OCI-M1 (cell line): ENCODE data around the gene ENPP6.
"Not testable (repeated sequence)": the region's sequence is repeated elsewhere in the genome, so short reads cannot be mapped to it uniquely, and the experiment has no call there.

ENCODE experiments used
- DNase-seq: peaks from one replicate; lab custom pipeline; 2025; lab: John Stamatoyannopoulos, UW

Gene ENPP6

DNA sequence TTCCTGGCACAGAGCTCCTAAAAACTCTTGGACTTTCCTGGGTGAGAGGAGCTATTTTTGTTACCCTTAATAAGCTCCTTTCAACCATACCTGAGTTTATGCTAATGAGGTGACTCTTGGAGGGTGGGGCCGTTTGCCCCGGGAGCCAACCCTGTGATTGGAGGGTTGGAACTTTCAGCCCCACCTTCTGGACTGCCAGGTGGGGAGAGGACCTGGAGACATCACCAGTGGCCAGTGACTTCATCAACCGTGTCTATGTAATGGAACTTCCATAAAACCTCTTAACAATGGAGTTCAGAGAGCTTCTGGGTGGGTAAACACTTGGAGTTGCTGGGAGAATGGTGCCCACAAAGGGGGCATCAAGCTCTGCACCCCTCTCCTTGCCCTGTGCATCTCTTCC, 17.9 kb upstream of the ENPP6 start:
- no peak for DNase-seq

DNA sequence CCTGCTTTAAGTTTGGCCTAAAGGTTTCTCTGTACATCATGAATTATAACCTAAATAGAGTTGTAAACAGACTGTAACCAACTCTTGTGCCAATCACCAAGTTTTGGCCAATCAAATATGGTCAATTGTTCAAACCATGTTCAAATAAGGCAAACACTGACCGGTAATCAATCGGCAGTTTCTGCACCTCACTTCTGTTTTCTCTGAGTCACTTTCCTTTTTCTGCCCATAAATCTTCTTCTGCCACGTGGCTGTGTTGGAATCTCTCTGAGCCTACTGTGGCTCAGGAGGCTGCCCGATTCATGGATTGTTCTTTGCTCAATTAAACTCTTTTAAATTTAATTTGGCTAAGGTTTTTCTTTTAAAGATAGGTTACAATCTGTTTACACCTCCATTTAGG, 16.5 kb upstream of the ENPP6 start:
- no peak for DNase-seq

DNA sequence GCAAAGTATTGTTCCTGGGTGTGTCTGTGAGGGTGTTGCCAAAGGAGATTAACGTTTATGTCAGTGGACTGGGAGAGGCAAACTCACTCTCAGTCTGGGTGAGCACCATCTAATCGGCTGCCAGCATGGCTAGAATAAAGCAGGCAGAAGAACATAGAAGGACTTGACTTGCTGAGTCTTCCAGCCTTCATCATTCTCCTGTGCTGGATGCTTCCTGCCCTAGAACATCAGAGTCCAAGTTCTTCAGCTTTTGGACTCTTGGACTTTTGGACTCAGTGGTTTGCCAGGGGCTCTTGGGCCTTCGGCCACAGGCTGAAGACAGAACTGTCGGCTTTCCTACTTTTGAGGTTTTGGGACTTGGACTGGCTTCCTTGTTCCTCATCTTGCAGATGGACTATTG, 15.3 kb upstream of the ENPP6 start:
- no peak for DNase-seq

DNA sequence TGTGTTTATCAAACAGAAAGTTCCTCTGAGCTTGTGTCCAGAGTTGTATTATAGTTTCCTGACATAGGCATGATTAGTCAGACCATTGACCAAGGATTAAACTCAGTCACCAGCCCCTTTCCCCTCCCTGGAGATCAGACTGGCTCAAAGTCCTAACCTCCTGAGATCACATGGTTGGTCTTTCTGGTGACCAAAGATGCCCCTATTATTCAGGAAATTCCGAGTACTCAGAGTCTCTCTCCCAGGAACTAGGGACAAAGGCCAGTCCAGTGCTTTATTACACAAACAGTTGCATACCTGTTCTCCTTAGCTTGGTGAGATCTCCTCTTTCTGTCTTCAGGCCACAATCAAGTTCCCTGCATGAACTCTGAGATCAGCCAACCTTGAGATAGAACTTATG, 14.5 kb upstream of the ENPP6 start:
- no peak for DNase-seq

DNA sequence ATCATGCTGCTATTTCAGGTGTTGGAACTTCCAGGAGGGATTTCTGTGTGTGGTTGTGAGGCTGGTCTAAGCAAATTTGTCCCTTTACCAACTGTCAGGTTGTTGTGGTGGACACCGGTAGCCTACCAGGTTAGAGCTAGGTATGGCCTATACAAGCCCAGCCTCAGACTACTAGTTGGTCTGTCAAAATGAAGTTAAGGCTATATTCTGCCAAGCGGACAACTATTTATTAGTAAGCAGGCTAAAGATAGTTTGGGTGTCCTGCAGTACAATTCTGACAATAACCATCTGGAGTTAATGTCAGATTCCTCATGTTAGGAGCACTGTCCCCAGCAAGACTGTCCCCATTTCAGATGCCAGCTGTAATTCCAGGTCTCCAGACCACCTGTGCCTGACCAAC, 13.9 kb upstream of the ENPP6 start:
- no peak for DNase-seq

DNA sequence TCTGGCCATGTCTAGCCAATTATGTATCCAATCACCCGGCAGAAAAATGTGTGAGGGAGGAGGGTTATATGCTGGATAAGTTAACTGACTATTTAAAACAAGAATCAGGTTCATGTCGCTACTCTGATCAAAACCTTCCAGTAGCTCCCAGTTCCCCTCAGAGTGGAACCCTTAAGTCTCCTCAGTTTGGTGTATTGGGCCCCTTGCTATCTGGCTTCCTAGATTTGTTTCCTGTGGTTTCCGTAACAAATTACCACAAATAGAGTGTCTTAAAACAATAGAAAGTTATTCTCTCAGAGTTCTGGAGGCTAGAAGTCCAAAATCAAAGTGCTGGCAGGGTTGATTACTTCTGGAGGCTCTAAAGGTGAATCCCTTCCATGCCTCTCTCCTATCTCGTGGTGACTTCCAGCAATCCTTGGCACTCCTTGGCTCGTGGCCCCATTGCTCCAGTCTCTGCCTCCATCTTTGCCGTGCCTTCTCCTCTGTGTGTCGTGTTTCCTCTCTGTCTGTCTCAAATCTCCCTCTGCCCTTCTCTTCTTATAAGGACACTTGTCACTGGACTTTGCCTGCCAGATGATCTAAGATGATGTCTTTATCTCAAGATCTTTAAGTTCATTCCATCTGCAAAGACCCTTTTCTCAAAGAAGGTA, 10.5 kb upstream of the ENPP6 start:
- DNase-seq = no peak

DNA sequence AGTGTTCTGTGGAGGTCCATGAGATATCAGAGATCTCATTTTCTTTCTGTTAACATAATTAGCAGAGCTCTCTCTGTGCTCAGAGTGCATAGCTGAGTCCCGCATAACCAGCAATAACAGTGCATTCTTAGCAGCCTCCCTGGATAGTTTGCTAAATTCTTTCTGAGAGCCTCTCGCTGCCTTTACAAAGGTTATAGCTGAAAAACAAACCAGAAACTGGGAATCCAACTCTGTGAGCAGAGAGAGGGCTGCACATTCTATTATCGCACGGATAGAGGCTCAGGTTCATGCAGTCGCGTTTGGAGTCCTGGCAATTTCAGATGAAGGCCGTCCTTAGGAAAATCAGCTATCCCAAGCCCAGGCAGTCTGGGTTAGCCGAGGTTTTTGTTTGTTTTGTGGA, 1.2 kb downstream of the ENPP6 start:
- no peak for DNase-seq

DNA sequence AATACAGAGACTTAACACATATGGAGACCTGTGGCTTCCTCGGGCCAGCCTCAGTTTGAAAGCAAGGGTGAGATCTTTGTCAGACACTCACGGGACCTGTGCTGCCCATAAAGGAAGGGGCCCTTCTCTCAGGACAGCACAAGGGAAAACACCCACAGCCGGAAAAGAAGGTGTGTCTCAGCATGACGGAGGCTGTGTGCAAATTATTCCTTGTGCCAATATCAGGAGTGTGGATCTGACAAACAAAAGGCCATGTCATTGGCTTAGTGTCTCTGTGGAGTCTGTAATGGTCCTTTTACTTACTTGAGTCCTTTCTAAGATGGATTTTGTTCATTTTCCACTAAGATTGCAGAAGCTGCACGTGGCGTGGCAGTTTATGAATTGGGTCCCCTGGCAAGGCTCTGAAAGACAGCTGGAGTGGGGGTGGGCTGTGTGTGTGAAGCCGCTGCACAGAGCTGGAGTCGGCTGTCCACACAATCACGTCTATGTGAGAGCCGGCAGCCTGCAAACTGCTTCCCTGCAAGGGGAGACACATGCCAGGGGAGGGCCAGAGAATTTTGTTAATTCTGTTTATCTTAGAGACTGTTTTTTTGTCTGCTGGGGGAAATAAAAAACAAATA, 1.9 kb downstream of the ENPP6 start:
- DNase-seq = no peak

DNA sequence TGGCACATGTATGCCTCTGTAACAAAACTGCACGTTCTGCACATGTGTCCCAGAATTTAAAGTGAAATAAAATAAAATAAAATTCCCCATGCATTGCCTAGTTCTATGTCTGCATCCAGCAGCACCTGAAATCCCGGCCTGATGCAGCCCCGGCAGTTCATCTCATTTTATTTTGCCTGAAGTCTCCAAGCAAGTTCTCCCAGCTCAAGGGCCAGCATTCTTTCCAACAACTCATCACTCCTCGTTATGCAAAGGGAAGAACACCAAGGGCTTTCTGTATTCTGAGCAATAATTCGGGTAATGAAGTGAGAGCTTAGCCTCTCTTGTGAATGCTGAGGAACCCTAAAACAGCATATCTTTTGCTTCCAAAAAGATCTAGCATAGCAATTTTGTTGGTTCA, 2.7 kb downstream of the ENPP6 start:
- DNase-seq = no peak

DNA sequence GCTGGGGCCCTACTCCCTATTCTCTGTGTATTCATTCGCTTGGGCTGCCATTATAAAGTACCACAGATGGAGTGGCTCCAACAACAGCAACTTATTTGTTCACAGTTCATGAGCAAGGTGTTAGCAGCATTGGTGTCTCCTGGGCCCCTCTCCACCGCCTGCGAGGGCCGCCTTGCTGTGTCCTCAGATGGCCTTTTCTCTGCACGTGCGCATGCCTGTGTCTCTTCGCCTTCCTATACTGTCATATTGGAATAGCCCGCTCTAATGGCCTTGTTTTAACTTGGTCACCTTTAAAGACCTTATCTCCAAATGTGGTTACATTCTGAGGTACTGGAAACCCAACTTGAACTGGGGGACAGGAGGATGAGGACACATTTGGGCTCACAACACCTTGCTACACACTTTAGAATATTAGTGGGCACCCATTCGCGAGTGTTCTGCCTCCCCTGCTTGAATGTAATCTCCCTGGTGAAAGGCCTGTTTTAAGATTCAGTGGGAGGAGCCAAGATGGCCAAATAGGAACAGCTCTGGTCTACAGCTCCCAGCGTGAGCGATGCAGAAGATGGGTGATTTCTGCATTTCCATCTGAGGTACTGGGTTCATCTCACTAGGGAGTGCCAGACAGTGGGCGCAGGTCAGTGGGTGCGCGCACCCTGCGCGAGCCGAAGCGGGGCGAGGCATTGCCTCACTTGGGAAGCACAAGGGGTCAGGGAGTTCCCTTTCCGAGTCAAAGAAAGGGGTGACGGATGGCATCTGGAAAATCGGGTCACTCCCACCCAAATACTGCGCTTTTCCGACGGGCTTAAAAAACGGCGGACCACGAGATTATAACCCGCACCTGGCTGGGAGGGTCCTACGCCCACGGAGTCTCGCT, 9.7 kb downstream of the ENPP6 start:
- DNase-seq = not testable (repeated sequence)

DNA sequence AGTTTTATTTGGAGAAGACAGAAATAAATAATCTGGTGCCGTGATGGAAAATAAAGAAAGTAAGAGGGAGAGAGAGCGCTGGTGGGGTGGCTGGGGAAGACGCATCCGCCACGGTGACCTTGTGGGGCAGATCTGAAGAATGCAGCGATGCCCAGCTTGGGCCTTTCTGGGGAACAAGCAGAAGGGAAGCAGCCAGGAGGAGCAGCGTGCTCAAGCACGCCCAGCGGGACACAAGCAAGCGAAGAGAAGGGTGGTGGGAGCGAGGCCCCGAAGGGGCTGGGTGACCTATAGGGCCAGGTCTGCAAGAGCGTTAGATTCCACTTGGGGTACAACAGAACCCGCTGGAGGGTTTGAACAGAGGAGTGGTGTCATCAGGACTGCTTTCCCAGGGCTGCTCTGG, 12.4 kb downstream of the ENPP6 start:
- DNase-seq = no peak

DNA sequence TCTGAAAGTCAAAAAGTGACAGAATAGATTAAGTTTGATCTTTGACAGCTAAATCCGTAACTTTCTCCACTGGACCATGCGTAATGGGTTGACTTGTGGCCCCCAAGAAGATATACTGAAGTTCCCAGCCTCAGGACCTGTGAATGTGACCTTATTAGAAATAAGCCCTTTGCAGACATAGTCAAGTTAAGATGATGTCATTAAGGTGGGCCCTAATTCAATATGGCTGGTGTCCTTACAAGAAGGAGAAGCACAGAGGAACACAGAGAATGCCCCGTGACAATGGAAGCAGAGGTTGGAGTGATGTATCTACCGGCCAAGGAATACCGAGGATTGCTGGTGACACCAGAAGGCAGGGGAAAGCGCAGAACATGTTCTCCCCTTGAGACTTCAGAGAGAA, 14.4 kb downstream of the ENPP6 start:
- DNase-seq = no peak

DNA sequence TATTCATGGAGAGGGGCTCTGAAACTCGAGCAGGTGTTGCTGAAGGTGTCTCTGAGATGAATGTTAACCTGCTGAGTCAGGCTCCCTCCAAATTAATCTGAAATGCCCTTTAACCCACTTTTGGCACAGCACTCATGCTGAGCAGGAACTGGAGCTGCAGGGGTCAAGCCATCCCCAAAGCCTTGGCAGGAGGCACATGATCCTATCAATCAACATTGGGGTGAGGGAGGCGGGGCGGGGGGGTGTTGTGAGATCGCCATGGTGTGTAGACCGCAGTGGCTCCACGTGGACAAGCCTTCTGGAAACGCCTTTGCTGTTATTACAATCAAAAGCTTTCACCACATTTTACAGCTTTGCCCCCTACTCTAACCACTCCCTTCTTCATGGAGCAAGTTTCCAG, 16.5 kb downstream of the ENPP6 start:
- DNase-seq = no peak

DNA sequence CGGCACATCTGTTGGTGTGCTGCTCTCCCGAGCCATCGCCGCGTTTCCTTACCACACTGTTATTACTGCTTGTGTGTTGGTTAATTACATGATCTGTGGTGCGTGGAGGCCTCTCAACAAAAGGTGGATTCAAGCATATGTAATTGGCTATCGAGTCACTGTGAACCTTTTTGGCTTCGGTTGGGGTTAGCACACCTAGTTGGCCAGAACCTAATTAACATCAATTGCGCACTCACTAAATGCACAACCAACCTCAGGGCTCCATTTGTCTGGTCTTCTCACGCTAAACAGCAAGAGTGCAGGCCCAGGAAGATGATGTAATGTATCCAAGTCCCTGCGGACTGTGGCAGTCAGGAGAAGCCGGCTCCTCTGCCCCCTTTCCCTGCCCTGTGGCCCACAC, 17.4 kb downstream of the ENPP6 start:
- no peak for DNase-seq

DNA sequence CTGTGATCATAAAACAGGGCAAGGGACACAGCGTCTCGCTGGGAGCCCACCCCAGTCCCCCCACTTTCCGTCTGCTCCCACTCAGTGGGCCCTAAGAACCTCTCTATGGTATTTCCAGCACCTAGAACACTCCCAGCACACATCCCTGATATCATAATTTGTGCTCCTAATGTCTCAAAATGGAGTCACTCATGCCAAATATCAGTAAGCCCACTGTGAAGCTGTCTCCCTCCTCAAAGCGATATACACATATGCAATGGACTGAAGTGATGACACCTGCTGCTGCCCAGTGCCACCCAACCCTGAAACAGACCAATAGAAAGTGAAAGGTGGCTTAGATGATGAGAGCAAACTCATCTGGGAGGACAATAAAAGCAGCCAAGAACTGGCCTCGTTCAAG, 17.9 kb downstream of the ENPP6 start:
- DNase-seq = no peak

DNA sequence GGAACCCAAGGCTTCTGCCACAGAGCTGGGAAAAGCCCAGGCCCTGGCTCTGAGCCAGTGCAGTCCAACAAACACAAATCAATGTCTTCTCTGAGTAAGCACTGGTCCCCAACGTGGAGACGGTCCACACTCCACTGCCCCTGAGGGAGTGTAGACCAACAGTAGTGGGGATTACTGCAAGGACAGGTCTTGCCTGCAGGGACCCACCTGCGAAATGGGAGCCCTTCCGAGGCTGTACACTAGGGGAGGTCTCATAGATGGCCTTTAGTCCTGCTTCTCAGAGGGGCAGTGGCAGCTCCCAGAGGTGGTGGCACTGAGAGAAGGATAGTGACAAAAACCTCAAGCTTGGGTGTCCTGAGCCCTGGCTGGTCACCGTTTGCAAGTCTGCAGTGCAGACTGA, 19.5 kb downstream of the ENPP6 start:
- DNase-seq = no peak

DNA sequence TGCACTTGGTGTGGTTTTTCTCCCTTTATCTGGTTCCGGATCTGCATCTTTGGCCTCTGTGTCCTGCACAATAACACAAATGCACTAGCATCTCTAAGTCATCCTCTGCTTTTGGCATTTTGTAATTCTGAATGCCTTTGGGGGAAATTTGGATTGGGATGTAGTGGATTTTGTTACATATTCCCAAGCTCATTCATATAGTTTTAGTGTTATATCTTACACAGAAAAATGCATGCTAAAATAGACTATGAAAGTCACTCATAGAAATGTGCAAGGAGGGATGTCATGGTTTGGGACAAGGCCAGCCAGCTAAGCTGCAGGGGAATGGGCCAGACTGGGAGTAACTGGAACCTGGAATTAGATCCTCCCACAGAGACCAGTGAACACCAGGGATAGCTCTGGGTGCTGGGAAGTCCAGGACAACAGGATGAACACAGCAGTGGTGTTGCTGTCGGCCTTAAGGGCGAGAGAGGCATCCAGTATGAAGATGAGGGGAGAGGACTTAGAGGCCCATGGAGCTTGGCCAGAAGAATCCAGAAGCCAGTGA, 20.1 kb downstream of the ENPP6 start:
- no peak for DNase-seq

DNA sequence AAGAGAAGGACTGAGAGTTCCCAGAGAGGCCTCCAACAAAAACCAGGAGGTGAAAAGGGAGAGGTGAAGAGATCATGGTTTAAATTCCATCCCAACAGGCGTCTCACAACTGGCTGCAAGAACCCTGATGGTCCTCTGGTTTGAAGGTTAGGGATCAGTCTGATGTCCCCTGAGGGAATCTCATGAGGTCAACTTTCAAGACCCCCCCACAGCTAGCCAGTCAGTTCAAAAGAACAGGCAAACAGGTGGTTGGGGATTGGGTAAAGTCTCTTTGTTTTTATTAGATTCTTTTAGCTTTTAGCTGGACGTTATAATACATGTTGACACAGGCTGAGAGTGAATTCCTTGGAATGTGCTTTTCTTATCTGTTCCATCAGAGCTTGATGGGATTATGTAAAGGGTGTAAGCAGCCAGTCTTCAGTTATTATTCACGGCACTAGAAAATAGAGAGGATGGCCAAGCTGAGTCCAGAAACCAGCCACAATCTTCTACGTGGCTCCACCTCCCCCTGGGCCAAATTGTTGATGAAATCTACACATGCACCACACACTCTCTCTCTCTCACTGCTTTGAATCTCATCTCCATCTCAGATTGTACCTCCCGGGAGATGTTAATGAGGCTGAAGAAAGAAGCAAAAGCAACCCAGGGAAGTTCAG, 20.8 kb downstream of the ENPP6 start:
- no peak for DNase-seq

DNA sequence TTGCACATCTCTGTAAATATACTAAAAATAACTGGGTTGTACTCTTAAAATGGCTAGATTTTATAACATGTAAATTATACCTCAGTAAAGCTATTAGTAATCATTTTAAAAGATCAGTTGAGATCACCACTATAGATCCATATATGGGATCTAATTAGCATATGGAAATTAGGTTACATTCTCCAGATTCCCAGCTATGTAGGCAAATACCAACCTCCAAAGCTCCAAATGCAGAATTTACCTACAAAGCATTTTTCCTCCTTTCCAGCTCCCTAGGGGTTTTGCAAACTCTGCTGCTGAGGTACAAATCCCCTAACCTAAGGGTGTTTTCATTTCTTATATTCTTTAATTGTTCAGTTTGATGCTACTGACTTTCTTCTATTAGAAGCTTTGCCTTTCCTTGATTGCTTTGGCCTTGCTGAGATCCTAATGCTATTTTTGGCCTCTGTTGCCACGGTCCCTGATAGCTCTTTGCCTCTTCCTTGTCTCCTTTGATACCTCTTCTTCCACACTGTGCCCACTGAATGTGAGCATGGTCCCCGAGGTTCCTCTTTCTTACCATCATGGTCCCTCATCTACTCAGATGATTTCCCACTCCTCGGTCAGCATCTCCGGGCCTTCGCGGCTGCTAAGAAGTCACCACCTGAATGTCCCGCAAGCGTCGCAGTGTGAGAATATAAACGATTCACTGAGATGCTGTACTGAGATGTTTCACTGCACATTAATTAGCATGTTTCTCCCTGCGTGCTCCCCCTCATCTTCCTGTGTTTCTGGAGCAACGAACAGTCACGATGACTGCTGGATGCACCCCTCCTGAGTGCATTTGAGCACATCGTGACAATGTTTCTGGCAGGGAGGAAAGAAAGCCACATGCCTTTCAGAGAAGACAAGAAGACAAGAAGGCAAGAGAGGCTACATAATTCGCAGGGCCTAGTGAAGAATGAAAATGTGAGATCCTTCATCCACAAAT, 23.8 kb downstream of the ENPP6 start:
- no peak for DNase-seq

DNA sequence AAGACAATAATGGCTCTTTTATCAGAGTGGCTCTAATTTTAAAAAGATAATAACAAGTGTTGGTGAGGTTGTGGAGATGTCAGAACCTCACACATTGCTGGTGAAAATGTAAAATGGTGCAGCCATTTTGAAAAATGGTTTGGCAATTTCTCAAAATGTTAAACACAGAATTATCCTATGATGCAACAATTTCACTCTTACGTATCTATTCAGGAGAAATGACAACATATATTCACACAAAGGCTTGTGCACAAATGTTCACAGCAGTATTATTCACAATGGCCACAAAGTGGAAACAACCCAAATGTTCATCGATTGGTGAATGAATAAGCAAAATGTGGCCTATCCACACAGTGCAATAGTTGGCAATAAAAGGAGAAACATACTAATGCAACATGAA, 24.7 kb downstream of the ENPP6 start:
- no peak for DNase-seq

DNA sequence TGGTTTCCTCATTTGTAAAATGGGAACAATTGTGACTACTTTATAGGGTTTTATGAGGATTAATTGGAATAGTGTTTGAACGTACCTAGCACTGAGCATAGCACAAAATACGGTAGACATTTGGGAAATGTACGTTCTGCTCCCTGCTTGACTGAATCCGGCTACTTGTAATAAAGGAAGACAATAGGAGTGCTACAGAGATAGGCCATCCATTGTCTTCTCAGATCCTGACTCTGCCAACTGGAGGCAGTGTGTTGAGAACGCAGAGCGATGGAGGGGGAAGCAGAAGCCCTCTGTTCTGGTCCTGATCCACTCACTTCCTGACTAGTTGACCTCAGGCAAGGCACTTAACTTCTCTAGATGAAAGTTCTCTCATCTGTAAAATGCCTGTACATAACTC, 26.4 kb downstream of the ENPP6 start:
- no peak for DNase-seq
